SK-N-SH (cell line): ENCODE data around the gene C1orf174. TPM values are rescaled to one million over a fixed set of nuclear protein-coding genes. Genes with fewer than 3 reads are reported as not detected.

ENCODE experiments used
- CTCF ChIA-PET: fragments of 300-600, 350-600 bp; formaldehyde crosslinking; extraction: SDS; loops from one replicate; lab custom pipeline; 2021; lab: Yijun Ruan, JAX
- POLR2A ChIA-PET: fragments of 350-600 bp; sonication (Branson Sonifier 250); formaldehyde crosslinking; extraction: SDS; loops from one replicate; lab custom pipeline; 2020; ENCODE audit warnings: antibody characterized with exemption, inconsistent platforms; lab: Yijun Ruan, JAX
- DNase-seq: peaks from one replicate; pipeline ENCODE4 v3.0.0; 2012
- H2AFZ ChIP-seq: fragments of 200-600 bp; sonication (generic); 2 replicates; pipeline ENCODE4 v1.8.1; 2016; ENCODE audit warnings: antibody characterized with exemption, mild to moderate bottlenecking, low read depth
- H3F3A ChIP-seq: fragments of 200-600 bp; sonication (generic); replicated peaks from 2 replicates; pipeline ENCODE3; 2016; ENCODE audit warnings: antibody characterized with exemption, mild to moderate bottlenecking; ENCODE audit not compliant: insufficient read depth
- H3K27ac ChIP-seq, 2 experiments: fragments of 200-500 bp in 1 of 2; fragments of 200-600 bp in 1 of 2; sonication (Bioruptor generic) in 1 of 2; sonication (generic), shearing (Covaris generic) in 1 of 2; 2 replicates each; pipeline versions ENCODE4 v1.5.1 to v1.6.1; 2014 to 2016; ENCODE audit warnings: low read depth in 2 of 2, inconsistent platforms in 1 of 2, low read length in 1 of 2, mild to moderate bottlenecking in 1 of 2, mixed read lengths in 1 of 2
- H3K27me3 ChIP-seq: fragments of 200-600 bp; sonication (generic), shearing (Covaris generic); 2 replicates; pipeline ENCODE4 v1.6.1; 2016; ENCODE audit warnings: mixed run types; ENCODE audit not compliant: insufficient read depth
- H3K36me3 ChIP-seq, 2 experiments: fragments of 200-500 bp in 1 of 2; fragments of 200-600 bp in 1 of 2; sonication (Bioruptor generic) in 1 of 2; sonication (generic) in 1 of 2; replicated peaks in 1 of 2; 2 replicates each; pipeline versions ENCODE3 to v1.5.1; 2014 to 2016; ENCODE audit warnings: low read length in 1 of 2, mild to moderate bottlenecking in 1 of 2; ENCODE audit not compliant: insufficient read depth in 2 of 2, control insufficient read depth in 1 of 2
- H3K4me1 ChIP-seq, 2 experiments: fragments of 200-500 bp in 1 of 2; fragments of 200-600 bp in 1 of 2; sonication (Bioruptor generic) in 1 of 2; sonication (generic), shearing (Covaris generic) in 1 of 2; 2 replicates each; pipeline versions ENCODE4 v1.5.1 to v1.6.1; 2014 to 2016; ENCODE audit warnings: low read depth in 1 of 2, low read length in 1 of 2, mixed run types in 1 of 2; ENCODE audit not compliant: insufficient read depth in 2 of 2, control insufficient read depth in 1 of 2
- H3K4me2 ChIP-seq: fragments of 200-600 bp; sonication (generic), shearing (Covaris generic); 2 replicates; pipeline ENCODE4 v1.6.1; 2017; ENCODE audit warnings: mixed run types
- H3K4me3 ChIP-seq, 2 experiments: fragments of 200-500 bp in 1 of 2; fragments of 200-600 bp in 1 of 2; sonication (Bioruptor generic) in 1 of 2; sonication (generic), shearing (Covaris generic) in 1 of 2; 2 replicates each; pipeline versions ENCODE4 v1.5.1 to v1.8.1; 2014 to 2016; ENCODE audit warnings: low read depth in 2 of 2, inconsistent platforms in 1 of 2, low read length in 1 of 2, mild to moderate bottlenecking in 1 of 2, mixed read lengths in 1 of 2, moderate library complexity in 1 of 2
- H3K79me2 ChIP-seq: fragments of 200-600 bp; sonication (generic); 2 replicates; pipeline ENCODE4 v1.8.1; 2017; ENCODE audit warnings: mild to moderate bottlenecking; ENCODE audit not compliant: insufficient read depth
- H3K9ac ChIP-seq: fragments of 200-600 bp; sonication (generic); 2 replicates; pipeline ENCODE4 v1.6.1; 2017; ENCODE audit warnings: mixed run types
- H3K9me2 ChIP-seq: fragments of 200-600 bp; sonication (generic); 2 replicates; pipeline ENCODE4 v1.6.1; 2017; ENCODE audit warnings: mixed run types
- H3K9me3 ChIP-seq: fragments of 200-600 bp; sonication (generic); 2 replicates; pipeline ENCODE4 v1.6.1; 2017; ENCODE audit warnings: mixed run types, mild to moderate bottlenecking, moderate library complexity
- H4K20me1 ChIP-seq: fragments of 200-600 bp; sonication (generic); 2 replicates; pipeline ENCODE4 v1.6.1; 2017; ENCODE audit warnings: mild to moderate bottlenecking, mixed run types; ENCODE audit not compliant: insufficient read depth
- CHD2 ChIP-seq: fragments of 150-350 bp; IDR thresholded peaks from 2 replicates; pipeline ENCODE4 v1.6.1; 2018; ENCODE audit warnings: low read length; ENCODE audit not compliant: partially characterized antibody
- CTCF ChIP-seq: fragments of 200-600 bp; sonication (generic); IDR thresholded peaks from 2 replicates; pipeline ENCODE4 v1.6.1; 2017; ENCODE audit warnings: antibody characterized with exemption, mild to moderate bottlenecking, moderate library complexity
- EZH2phosphoT487 ChIP-seq: fragments of 200-600 bp; sonication (generic); IDR thresholded peaks from 2 replicates; pipeline ENCODE4 v1.6.1; 2017; ENCODE audit warnings: low read depth, mixed run types, mild to moderate bottlenecking, antibody characterized with exemption, moderate library complexity, borderline replicate concordance
- FOXJ3 ChIP-seq: sonication (generic); formaldehyde crosslinking; IDR thresholded peaks from 2 replicates; pipeline ENCODE4 v1.5.1; 2020; ENCODE audit warnings: mild to moderate bottlenecking, missing genetic modification reagents
- GATA2 ChIP-seq: sonication (generic); formaldehyde crosslinking; IDR thresholded peaks from 2 replicates; pipeline ENCODE4 v1.5.0; 2020; ENCODE audit warnings: mild to moderate bottlenecking, missing genetic modification reagents
- MEF2A ChIP-seq: IDR thresholded peaks from 2 replicates; pipeline ENCODE4 v1.4.0; 2012; ENCODE audit warnings: low read depth, borderline replicate concordance
- NRF1 ChIP-seq: IDR thresholded peaks from 2 replicates; pipeline ENCODE4 v1.6.1; 2012; ENCODE audit warnings: low read depth, mild to moderate bottlenecking, low read length
- PBX3 ChIP-seq: IDR thresholded peaks from 2 replicates; pipeline ENCODE4; 2012
- REST ChIP-seq: IDR thresholded peaks from 2 replicates; pipeline ENCODE4 v1.6.1; 2012; ENCODE audit warnings: mild to moderate bottlenecking, low read depth, low read length, moderate library complexity
- RXRA ChIP-seq: IDR thresholded peaks from 2 replicates; pipeline ENCODE4 v1.4.0; 2012; ENCODE audit warnings: low read depth, mild to moderate bottlenecking, borderline replicate concordance
- SMC3 ChIP-seq: IDR thresholded peaks from 2 replicates; pipeline ENCODE4 v1.6.1; 2012; ENCODE audit warnings: low read depth, low read length, improper control_type of control experiment
- TEAD4 ChIP-seq: IDR thresholded peaks from 2 replicates; pipeline ENCODE4 v1.4.0; 2012; ENCODE audit warnings: mild to moderate bottlenecking, borderline replicate concordance; ENCODE audit not compliant: insufficient read depth
- USF1 ChIP-seq: IDR thresholded peaks from 2 replicates; pipeline ENCODE4 v1.4.0; 2012; ENCODE audit warnings: low read depth, borderline replicate concordance
- USF2 ChIP-seq: fragments of 150-350 bp; IDR thresholded peaks from 2 replicates; pipeline ENCODE4 v1.6.1; 2017; ENCODE audit warnings: antibody characterized with exemption, low read length, low read depth, borderline replicate concordance
- ZBTB33 ChIP-seq: IDR thresholded peaks from 2 replicates; pipeline ENCODE4 v1.4.0; 2012; ENCODE audit warnings: low read depth, borderline replicate concordance
- WGBS: methylation state at CpG from one replicate; pipeline ENCODE4 v1.1.6; 2017; ENCODE audit warnings: low lambda C conversion rate; 5-methylcytosine and 5-hydroxymethylcytosine counted together
- polyA plus RNA-seq, 3 experiments: library from polyadenylated mRNA; depleted of rRNA; stranded (reverse); fragments of >200 nt; gene quantifications; 2 replicates each; pipeline ENCODE4 v1.2.3, GENCODE V29; 2012

C1orf174 gene
- polyA plus RNA-seq, 1 of the 3 experiments (the other 2 are of a cell fraction) = 21.4 TPM

GRCh38 chr1:3883194-3883925 lies 16.7 kb downstream of the C1orf174 start:
- Histone ChIP-seq H3K4me3 (no peak overlapping the region), H3K9me3 (no peaks in the 10 kb centered on the region), H3K9ac (no peak overlapping the region), H3K36me3 (peaks cover 10 to 23% of the 10 kb centered on the region in 2 experiments), H3F3A (no peaks in the 10 kb centered on the region), H3K4me2 (no peak overlapping the region), H3K79me2 (no peaks in the 10 kb centered on the region), H4K20me1 (no peaks in the 10 kb centered on the region), H3K4me1 (no peaks in the 10 kb centered on the region), H3K27me3 (no peaks in the 10 kb centered on the region), H3K9me2 (no peaks in the 10 kb centered on the region), H2AFZ (no peak overlapping the region), H3K27ac (no peak overlapping the region)
- ChIA-PET CTCF (no interaction called here), POLR2A (interaction anchor here (0.7 to 1.8 kb wide), 2 partner anchors 10 to 88 kb away, joined by 3 to 6 read pairs; no protein-coding TSS in a partner anchor)
- no peak for DNase-seq
- WGBS = 95% methylated on average over 18 of the region's 18 CpGs
- TF ChIP-seq SMC3 (no peak), USF2 (no peak), NRF1 (no peak), PBX3 (no peak), ZBTB33 (no peak), RXRA (no peak), EZH2phosphoT487 (no peak), GATA2 (no peak), TEAD4 (no peak), CHD2 (no peak)

GRCh38 chr1:3881193-3881480 lies 18.9 kb downstream of the C1orf174 start:
- TF ChIP-seq CTCF (no peak), REST (no peak), MEF2A (no peak), FOXJ3 (no peak), USF1 (no peak)
- TF ChIP-seq, all 33 proteins: peak for 0
- Histone ChIP-seq H3K9ac (no peak overlapping the region), H3K4me1 (no peaks in the 10 kb centered on the region), H3K36me3 (peaks cover 7 to 12% of the 10 kb centered on the region in 2 experiments), H3K9me2 (no peaks in the 10 kb centered on the region), H3K27ac (no peak overlapping the region), H3F3A (no peaks in the 10 kb centered on the region), H3K27me3 (no peaks in the 10 kb centered on the region), H3K4me2 (no peak overlapping the region), H4K20me1 (no peaks in the 10 kb centered on the region), H3K4me3 (no peak overlapping the region), H2AFZ (no peak overlapping the region), H3K9me3 (no peaks in the 10 kb centered on the region), H3K79me2 (no peaks in the 10 kb centered on the region)
- POLR2A ChIA-PET = no interaction called here
- WGBS = 100% methylated on average over 1 of the region's 5 CpGs
- DNase-seq = no peak
- CTCF ChIA-PET = no interaction called here
